GM20431 (cell line): ENCODE data around the gene IAPP.
"Not testable (repeated sequence)": the region's sequence is repeated elsewhere in the genome, so short reads cannot be mapped to it uniquely, and the experiment has no call there.

Experiments used
- in situ Hi-C: fragments of 300-500 bp; cut with MseI, MboI; formaldehyde crosslinking; loops from one replicate; pipeline ENCODE4 v1.15.0; 2020; ENCODE audit warnings: low sequenced_read_pairs; ENCODE audit not compliant: unreplicated experiment

The IAPP gene

DNA sequence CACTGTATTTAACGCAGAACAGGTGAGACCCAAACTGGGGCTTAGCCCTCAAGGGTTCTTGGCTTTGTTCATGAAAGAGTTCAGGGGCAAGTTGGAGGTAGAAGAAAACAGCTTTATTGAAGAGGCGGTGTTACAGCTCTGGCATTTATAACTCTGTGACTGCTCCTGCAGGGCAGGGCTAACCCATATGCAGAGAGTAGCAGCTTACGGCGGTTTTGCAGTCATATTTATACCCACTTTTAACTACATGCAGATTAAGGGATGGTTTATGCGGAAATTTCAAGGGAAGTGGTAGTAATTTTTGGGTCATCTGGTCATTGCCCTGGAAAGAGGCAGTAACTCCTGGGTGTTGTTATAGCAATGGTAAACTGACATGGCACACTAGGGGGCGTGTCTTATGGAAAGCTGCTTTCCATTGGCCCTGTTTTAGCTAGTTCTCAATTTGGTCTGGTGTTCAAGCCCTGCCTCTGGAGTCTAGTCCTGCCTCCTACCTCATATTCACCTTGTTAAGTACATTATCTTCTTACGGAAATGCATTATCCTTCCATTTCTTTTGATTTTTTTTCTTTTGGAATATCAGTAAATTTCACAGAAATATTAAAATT, 1.8 kb upstream of the IAPP start:
- in situ Hi-C loops = no loop called here

DNA sequence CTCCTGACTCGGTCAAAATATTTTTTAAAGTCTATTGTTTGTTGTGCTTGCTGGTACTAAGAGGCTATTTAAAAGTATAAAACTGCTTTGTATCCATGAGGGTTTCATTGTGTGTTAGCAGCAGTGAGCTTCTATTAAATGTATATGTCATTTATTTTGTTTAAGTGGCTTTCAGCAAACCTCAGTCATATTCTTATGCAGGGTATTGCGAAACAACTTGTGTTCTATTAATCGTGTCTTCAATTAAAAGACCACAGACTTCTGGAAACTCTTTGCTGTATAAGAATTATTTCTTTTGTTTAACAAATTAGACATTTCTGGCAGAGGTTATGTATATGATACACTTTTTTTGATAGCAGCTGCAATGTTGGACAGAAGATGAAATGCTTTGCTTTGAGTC, 6.5 kb downstream of the IAPP start:
- in situ Hi-C loops = no loop called here

DNA sequence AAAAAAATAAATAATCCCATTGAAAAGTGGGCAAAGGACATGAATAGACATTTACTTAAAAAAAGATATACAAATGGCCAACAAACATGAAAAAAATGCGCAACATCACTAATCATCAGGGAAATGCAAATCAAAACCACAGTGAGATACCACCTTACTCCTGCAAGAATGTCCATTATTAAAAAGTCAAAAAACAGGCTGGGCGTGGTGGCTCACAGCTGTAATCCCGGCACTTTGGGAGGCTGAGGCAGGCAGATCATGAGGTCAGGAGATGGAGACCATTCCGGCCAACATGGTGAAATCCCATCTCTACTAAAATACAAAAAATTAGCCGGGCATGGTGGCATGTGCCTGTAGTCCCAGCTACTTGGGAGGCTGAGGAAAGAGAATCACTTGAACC, 8.6 kb downstream of the IAPP start:
- in situ Hi-C loops = not testable (repeated sequence)

DNA sequence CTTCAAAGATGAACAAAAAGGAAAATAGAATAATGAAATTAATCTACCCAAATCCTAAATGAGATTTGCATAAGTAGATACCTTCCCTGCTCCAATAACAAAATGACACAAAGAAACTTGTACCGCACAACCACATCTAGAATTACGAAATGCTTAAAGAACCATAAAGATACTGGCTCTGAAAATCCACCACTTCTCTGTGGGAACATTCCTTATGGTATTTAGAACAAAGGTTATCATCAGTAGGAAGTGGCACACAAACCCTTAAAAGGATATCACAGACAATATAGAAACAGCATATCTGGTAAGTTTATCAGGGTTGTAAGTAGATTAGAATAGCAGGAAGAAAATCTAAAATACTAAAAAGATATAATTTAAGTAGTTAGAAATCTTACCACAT, 11.6 kb downstream of the IAPP start:
- in situ Hi-C loops = no loop called here

DNA sequence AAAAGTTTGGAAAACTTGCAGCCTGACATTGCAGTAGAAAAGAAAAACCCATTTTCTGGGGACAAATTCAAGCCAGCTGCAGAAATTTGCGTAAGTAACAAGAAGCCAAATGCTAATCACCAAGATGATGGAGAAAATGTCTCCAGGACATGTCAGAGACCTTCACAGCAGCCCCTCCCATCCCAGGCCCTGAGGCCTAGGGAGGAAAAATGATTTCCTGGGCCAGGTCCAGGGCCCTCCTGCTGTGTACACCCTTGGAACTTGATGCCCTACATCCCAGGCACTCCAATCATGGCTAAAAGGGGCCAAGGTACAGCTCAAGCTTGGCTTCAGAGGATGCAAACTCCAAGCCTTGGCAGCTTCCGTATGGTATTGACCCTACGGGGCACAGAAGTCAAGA, 14.5 kb downstream of the IAPP start:
- in situ Hi-C loops = no loop called here

DNA sequence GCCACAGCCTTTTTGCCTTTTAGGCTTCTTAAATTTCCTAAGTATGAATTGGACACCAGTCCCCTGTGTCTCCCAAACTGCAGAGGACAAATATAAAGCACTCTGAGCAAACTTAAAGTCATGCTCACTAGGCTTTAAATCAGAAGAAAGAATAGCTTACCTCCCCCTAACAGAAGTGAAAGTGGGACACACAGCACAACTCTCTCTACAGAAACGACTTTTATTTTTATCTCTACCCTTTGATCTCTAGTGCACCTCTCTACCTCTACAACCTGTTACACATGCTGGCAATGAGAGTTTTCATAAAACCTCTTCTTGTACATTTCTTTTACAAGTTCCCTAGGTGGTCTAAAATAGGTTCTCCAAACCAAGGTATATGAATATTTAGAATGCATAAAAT, 19.7 kb downstream of the IAPP start:
- in situ Hi-C loops = no loop called here

DNA sequence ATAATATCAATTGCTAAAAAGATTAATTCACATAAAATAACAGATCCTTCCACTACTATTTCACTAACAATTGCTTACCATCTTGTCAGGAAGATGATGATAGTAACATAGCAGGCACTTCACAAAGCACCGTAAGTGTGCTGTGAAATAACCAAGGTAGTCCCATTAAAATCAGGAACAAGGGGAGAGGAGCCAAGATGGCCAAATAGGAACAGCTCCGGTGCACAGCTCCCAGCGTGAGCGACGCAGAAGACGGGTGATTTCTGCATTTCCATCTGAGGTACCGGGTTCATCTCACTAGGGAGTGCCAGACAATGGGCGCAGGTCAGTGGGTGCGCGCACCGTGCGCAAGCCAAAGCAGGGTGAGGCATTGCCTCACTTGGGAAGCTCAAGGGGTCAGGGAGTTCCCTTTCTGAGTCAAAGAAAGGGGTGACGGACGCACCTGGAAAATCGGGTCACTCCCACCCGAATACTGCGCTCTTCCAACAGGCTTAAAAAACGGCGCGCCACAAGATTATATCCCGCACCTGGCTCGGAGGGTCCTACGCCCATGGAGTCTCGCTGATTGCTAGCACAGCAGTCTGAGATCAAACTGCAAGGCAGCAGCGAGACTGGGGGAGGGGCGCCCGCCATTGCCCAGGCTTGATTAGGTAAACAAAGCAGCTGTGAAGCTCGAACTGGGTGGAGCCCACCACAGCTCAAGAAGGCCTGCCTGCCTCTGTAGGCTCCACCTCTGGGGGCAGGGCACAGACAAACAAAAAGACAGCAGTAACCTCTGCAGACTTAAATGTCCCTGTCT, 22.3 kb downstream of the IAPP start:
- in situ Hi-C loops = not testable (repeated sequence)

DNA sequence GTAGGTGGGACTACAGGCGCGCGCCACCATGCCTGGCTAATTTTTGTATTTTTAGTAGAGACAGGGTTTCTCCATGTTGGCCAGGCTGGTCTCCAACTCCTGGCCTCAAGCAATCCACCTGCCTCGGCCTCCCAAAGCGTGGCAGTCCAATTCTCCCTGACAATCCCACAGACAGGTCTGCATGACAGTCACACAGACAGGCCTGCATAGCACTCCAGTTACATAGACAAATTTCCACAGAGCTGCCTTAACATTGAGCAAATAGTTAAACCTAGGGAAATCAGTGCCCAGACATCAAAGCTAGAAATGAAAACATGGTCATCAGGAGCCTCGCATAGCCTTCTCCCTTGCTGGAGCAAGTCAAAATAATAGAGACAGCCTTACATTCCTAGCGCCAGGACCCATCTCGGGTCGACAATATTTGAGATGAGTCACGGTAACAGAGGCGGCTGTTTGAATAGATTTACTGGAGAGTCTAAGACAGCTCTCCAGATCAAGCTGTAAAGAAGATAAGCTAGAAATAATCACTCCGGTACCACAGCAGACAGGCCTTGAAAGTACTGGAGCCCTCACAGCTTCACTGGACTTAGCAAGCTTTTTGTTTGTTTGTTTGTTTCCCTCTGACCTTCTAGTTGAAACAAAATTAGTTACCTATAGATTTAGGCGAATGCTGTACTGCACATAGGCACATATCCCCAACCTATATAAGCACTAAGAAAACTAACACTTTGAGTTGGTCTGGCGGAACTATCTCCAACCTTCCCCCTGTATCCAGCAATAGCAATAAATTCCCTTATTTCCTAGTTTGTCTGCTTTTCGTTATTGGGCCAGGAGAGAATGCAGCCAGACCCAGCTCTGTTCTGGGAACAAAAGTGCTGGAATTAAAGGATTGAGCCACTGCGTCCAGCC, 40.9 kb downstream of the IAPP start:
- in situ Hi-C loops = no loop called here

DNA sequence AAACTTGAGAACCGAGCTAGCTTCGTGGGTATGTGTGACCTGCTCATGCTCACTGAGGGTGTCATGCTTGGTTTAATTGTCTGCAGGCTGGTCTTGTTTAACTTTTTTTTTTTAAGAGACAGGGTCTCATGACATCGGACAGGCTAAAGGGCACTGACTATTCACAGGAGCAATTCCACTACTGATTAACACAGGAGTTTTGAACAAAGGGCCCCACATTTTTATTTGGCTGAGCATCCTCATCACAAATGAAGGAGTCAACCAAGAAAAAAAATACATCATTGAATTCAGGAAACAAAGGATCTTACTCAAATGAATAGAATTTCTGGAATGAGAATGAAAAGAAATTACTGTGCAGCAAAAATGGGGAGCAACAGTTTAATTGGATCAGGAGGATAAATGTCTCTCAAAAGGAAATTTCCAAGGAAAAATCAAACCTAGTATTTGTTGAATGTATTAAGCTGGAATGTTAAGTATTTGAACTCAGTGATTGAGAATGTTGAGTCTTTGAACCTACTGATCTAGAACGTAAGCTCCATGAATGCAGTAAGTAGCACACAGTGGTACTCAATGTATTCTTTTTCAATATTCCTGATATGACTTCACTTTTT, 43.9 kb downstream of the IAPP start:
- in situ Hi-C loops = no loop called here

DNA sequence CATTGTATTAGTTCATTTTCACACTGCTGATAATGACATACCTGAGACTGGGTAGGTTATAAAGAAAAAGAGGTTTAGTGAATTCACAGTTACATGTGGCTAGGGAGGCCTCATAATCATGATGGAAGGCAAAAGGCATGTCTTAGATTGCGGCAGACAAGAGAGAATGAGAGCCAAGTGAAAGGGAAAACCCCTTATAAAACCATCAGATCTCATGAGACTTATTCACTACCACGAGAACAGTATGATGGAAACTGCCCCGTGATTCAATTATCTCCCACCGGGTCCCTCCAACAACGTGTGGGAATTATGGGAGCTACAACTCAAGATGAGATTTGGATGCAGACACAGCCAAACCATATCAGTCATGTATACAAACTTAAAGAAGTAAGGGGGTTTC, 45.7 kb downstream of the IAPP start:
- in situ Hi-C loops = not testable (repeated sequence)

DNA sequence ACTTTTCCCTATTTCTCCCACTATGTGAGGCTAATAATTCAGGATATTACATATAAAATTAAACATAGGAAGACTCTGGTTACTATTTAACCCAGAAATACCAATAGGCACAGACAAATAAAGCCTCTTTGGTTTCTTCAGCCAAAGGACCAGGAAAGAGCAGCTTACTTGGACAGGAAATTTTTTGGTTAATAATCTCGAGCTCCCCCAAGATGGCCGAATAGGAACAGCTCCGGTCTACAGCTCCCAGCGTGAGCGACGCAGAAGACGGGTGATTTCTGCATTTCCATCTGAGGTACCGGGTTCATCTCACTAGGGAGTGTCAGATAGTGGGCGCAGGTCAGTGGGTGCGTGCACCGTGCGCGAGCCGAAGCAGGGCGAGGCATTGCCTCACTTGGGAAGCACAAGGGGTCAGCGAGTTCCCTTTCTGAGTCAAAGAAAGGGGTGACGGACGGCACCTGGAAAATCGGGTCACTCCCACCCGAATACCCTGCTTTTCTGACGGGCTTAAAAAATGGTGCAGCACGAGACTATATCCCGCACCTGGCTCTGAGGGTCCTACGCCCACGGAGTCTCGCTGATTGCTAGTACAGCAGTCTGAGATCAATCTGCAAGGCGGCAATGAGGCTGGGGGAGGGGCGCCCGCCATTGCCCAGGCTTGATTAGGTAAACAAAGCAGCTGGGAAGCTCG, 46.5 kb downstream of the IAPP start:
- in situ Hi-C loops = not testable (repeated sequence)

DNA sequence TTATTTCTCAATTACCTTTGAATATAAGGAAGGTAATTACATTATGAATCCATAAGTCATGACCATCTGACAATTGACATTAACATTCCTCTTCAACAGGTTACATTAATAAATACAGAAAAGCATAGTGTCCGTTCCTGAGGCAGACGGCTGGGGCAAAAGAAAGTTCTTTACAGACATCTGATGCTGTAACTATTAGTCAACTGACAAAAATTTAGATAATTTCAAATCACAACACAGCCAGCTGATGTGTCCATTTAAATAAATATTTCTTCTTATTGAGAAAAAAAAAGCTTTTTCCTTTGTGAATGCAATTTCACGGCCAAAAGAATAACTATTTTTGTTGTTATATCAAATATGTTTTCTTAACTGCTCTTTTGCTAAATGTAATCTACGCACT, 55.5 kb downstream of the IAPP start:
- in situ Hi-C loops = no loop called here
